Esophagus muscularis mucosa (tissue), 4 donors: ENCODE measurements around the gene RANBP6. TPM values are rescaled to one million over a fixed set of nuclear protein-coding genes. Genes with fewer than 3 reads are reported as not detected.
"Not testable (repeated sequence)": the region's sequence is repeated elsewhere in the genome, so short reads cannot be mapped to it uniquely, and the experiment has no call there.

Source experiments
- DNase-seq: peaks from one replicate; pipeline ENCODE4 v3.0.0-alpha.2; 2017; ENCODE audit errors: extremely low spot score
- H3K27ac ChIP-seq, 4 donors: fragments of 200-600 bp; sonication (generic); replicated peaks in 1 of 4; 1 replicate in 3 of 4; 2 replicates in 1 of 4; pipeline ENCODE4 v1.5.1; 2016 to 2019; ENCODE audit warnings: mild to moderate bottlenecking in 1 of 4
- H3K27me3 ChIP-seq, 4 donors: fragments of 200-600 bp; sonication (generic); one replicate each; pipeline versions ENCODE4 v1.5.1 to v1.6.0; 2016 to 2019
- H3K36me3 ChIP-seq, 4 donors: fragments of 200-600 bp; sonication (generic); one replicate each; pipeline ENCODE4 v1.5.1; 2016 to 2019
- H3K4me1 ChIP-seq, 4 donors: fragments of 200-600 bp; sonication (generic); one replicate each; pipeline ENCODE4 v1.5.1; 2016 to 2019
- H3K4me3 ChIP-seq, 4 donors: fragments of 200-600 bp; sonication (generic); 1 replicate in 2 of 4; 2 replicates in 2 of 4; pipeline ENCODE4 v1.5.1; 2016 to 2019; ENCODE audit warnings: mild to moderate bottlenecking in 4 of 4, moderate library complexity in 1 of 4
- H3K9me3 ChIP-seq, 4 donors: fragments of 200-600 bp; sonication (generic); 1 replicate in 3 of 4; 2 replicates in 1 of 4; pipeline ENCODE4 v1.5.1; 2016 to 2019
- CTCF ChIP-seq, 3 experiments: fragments of 200-600 bp in 2 of 3; fragments of 450-650 bp in 1 of 3; sonication (generic) in 2 of 3; IDR thresholded peaks; one replicate each; pipeline ENCODE4 v1.5.1; 2017 to 2019; ENCODE audit warnings: antibody characterized with exemption in 3 of 3, mild to moderate bottlenecking in 2 of 3, moderate library complexity in 1 of 3
- EP300 ChIP-seq: sonication (generic); formaldehyde crosslinking; IDR thresholded peaks from one replicate; pipeline ENCODE4 v1.6.1; 2017; ENCODE audit warnings: antibody characterized with exemption
- POLR2A ChIP-seq: fragments of 450-650 bp; IDR thresholded peaks from one replicate; pipeline ENCODE4 v1.6.1; 2017; ENCODE audit warnings: antibody characterized with exemption, moderate library complexity, mild to moderate bottlenecking, low read depth
- POLR2AphosphoS5 ChIP-seq, 2 donors: sonication (generic); formaldehyde crosslinking; IDR thresholded peaks; one replicate each; pipeline ENCODE4 v1.6.1; 2017; ENCODE audit warnings: antibody characterized with exemption in 2 of 2
- WGBS: methylation state at CpG from one replicate; pipeline ENCODE4 v1.1.5; 2018; 5-methylcytosine and 5-hydroxymethylcytosine counted together
- intact Hi-C: fragments of 100-400 bp; cut with DNase I; formaldehyde crosslinking; loops from one replicate; pipeline ENCODE4 v1.15.1; 2023
- total RNA-seq, 4 donors: library from RNA; depleted of rRNA; stranded (reverse); fragments of >200 nt; gene quantifications; one replicate each; pipeline versions ENCODE4 v1.1.0 to v1.2.1, GENCODE V29; 2016

RANBP6 gene
- total RNA-seq, 4 donors from 2014 or later, result 10.0 to 13.9 (median 12.1) TPM

- no peaks in the 10 kb centered on the region for H3K36me3 ChIP-seq
- no peak for DNase-seq
- H3K27ac ChIP-seq, result no peak overlapping the region
- H3K4me3 ChIP-seq, result no peak overlapping the region
- TF ChIP-seq POLR2A (no peak), CTCF (IDR thresholded peaks at IDR 0.05) (peak in 2 of 3 experiments; percentile 13 to 50)
- 52% methylated on average over 4 of the region's 4 CpGs for WGBS
- no peaks in the 10 kb centered on the region for H3K4me1 ChIP-seq
- H3K27me3 ChIP-seq, result no peaks in the 10 kb centered on the region
- H3K9me3 ChIP-seq, result no peaks in the 10 kb centered on the region
- intact Hi-C loops, result no loop called here
Measured at GRCh38 chr9:6024035-6024554, 8.7 kb upstream of the RANBP6 start.

GRCh38 chr9:6016975-6017374, 1.6 kb upstream of the RANBP6 start:
- H3K4me3 ChIP-seq, H3K27ac ChIP-seq, H3K27me3 ChIP-seq, H3K9me3 ChIP-seq, DNase-seq: not testable (repeated sequence)
- Histone ChIP-seq H3K36me3 (peaks cover 0 to 21% (median 8%) of the 10 kb centered on the region in 4 donors), H3K4me1 (peaks cover 22 to 37% (median 33%) of the 10 kb centered on the region in 4 donors)
- WGBS, result 94% methylated on average over 10 of the region's 10 CpGs
- intact Hi-C loops, result loop anchor here (10.0 kb wide), 2 partner anchors 562 to 738 kb away; partner anchors contain the start of genes CD274 and KDM4C

GRCh38 chr9:6014670-6015270, 654 bp downstream of the RANBP6 start:
- peak overlapping the region; percentile 82 to 87 (median 85) for H3K27ac ChIP-seq
- H3K36me3 ChIP-seq, result peaks cover 0 to 29% (median 8%) of the 10 kb centered on the region in 4 donors
- DNase-seq, result no peak
- H3K27me3 ChIP-seq, result no peaks in the 10 kb centered on the region
- peaks cover 22 to 45% (median 38%) of the 10 kb centered on the region in 4 donors for H3K4me1 ChIP-seq
- TF ChIP-seq CTCF (IDR thresholded peaks at IDR 0.05) (no peak), POLR2A (no peak), EP300 (no peak), POLR2AphosphoS5 (IDR thresholded peaks at IDR 0.05) (no peak)
- WGBS, result 37% methylated on average over 9 of the region's 9 CpGs
- intact Hi-C loops, result loop anchor here (10.0 kb wide), 2 partner anchors 560 to 740 kb away; partner anchors contain the start of genes CD274 and KDM4C
- H3K9me3 ChIP-seq, result no peaks in the 10 kb centered on the region
- peak overlapping the region; percentile 67 to 78 (median 75) for H3K4me3 ChIP-seq

- TF ChIP-seq POLR2A (peak; percentile 29), POLR2AphosphoS5 (IDR thresholded peaks at IDR 0.05) (peak; percentile 71 to 85), EP300 (no peak)
- peaks cover 39 to 70% (median 61%) of the 10 kb centered on the region in 4 donors for H3K4me1 ChIP-seq
- peak overlapping the region; percentile 92 to 98 (median 95) for H3K4me3 ChIP-seq
- H3K27me3 ChIP-seq, result no peaks in the 10 kb centered on the region
- peak overlapping the region; percentile 99 for H3K27ac ChIP-seq
- intact Hi-C loops, result loop anchor here (10.0 kb wide), 2 partner anchors 384 to 1214 kb away; partner anchors contain the start of genes RCL1 and RIC1
- peaks cover 0 to 28% (median 6%) of the 10 kb centered on the region in 4 donors for H3K36me3 ChIP-seq
- WGBS, result under 1% methylated on average over 17 of the region's 40 CpGs
- peak; percentile 100 for DNase-seq
- H3K9me3 ChIP-seq, result no peaks in the 10 kb centered on the region
Measured at GRCh38 chr9:6008169-6008979, 7.0 kb downstream of the RANBP6 start.

- DNase-seq, result no peak
- intact Hi-C loops, result loop anchor here (10.0 kb wide), 2 partner anchors 383 to 1213 kb away; partner anchors contain the start of genes RCL1 and RIC1
- WGBS, result no CpG with 5 or more reads among the region's 54 CpGs
- Histone ChIP-seq H3K4me1 (peaks cover 39 to 68% (median 60%) of the 10 kb centered on the region in 4 donors), H3K27ac (peak overlapping the region; percentile 99), H3K9me3 (no peaks in the 10 kb centered on the region), H3K4me3 (peak overlapping the region; percentile 92 to 98 (median 95)), H3K27me3 (no peaks in the 10 kb centered on the region), H3K36me3 (peaks cover 0 to 22% (median 3%) of the 10 kb centered on the region in 4 donors)
- TF ChIP-seq POLR2A, result no peak
- TF ChIP-seq POLR2AphosphoS5 (IDR thresholded peaks at IDR 0.05), result no peak
- TF ChIP-seq CTCF (IDR thresholded peaks at IDR 0.05), result no peak
- TF ChIP-seq EP300, result no peak
Measured at GRCh38 chr9:6007770-6008168, 7.7 kb downstream of the RANBP6 start.
